Hepatocyte (in vitro differentiated cells): ENCODE data around the gene ATG101. TPM values are rescaled to one million over a fixed set of nuclear protein-coding genes. Genes with fewer than 3 reads are reported as not detected.

ENCODE experiments used
- DNase-seq: peaks from one replicate; pipeline ENCODE4 v3.0.0-alpha.2; 2016; ENCODE audit warnings: low spot score
- H2AFZ ChIP-seq: fragments of 200-600 bp; sonication (generic); 2 replicates; pipeline ENCODE4 v1.6.0; 2016; ENCODE audit warnings: antibody characterized with exemption, mild to moderate bottlenecking
- H3K27ac ChIP-seq: fragments of 200-600 bp; sonication (generic); 2 replicates; pipeline ENCODE4 v1.5.1; 2016; ENCODE audit warnings: mild to moderate bottlenecking
- H3K27me3 ChIP-seq: fragments of 200-600 bp; sonication (generic); 2 replicates; pipeline ENCODE4 v1.6.1; 2016
- H3K36me3 ChIP-seq: fragments of 200-600 bp; sonication (generic); replicated peaks from 2 replicates; pipeline ENCODE4 v1.5.1; 2016; ENCODE audit warnings: low read depth; ENCODE audit not compliant: insufficient read depth
- H3K4me1 ChIP-seq: fragments of 200-600 bp; sonication (generic); 2 replicates; pipeline ENCODE4 v1.5.1; 2016; ENCODE audit warnings: mild to moderate bottlenecking, moderate library complexity; ENCODE audit not compliant: insufficient read depth
- H3K4me2 ChIP-seq: fragments of 200-600 bp; sonication (generic); 2 replicates; pipeline ENCODE4 v1.6.0; 2016
- H3K4me3 ChIP-seq: fragments of 200-600 bp; sonication (generic); 2 replicates; pipeline ENCODE4 v1.5.1; 2016; ENCODE audit warnings: mild to moderate bottlenecking
- H3K79me2 ChIP-seq: fragments of 200-600 bp; sonication (generic); 2 replicates; pipeline ENCODE4 v1.6.0; 2017; ENCODE audit warnings: mild to moderate bottlenecking
- H3K9me2 ChIP-seq: fragments of 200-600 bp; sonication (generic); replicated peaks from 2 replicates; pipeline ENCODE4 v1.6.0; 2017; ENCODE audit warnings: mild to moderate bottlenecking; ENCODE audit not compliant: insufficient read depth
- H3K9me3 ChIP-seq: fragments of 200-600 bp; sonication (generic); 2 replicates; pipeline ENCODE4 v1.5.1; 2016; ENCODE audit warnings: low read depth, mild to moderate bottlenecking
- H4K20me1 ChIP-seq: fragments of 200-600 bp; sonication (generic); 2 replicates; pipeline ENCODE4 v1.6.0; 2016; ENCODE audit warnings: mild to moderate bottlenecking; ENCODE audit not compliant: insufficient read depth, poor library complexity, severe bottlenecking
- EZH2 ChIP-seq: fragments of 200-600 bp; sonication (generic); IDR thresholded peaks from 2 replicates; pipeline ENCODE4 v1.6.1; 2016; ENCODE audit warnings: antibody characterized with exemption, mild to moderate bottlenecking, borderline replicate concordance
- EZH2phosphoT487 ChIP-seq: fragments of 200-600 bp; sonication (generic); IDR thresholded peaks from one replicate; pipeline ENCODE4 v1.6.1; 2018; ENCODE audit warnings: antibody characterized with exemption, mild to moderate bottlenecking, low read depth, moderate library complexity; ENCODE audit not compliant: unreplicated experiment, severe bottlenecking
- WGBS: methylation state at CpG from one replicate; pipeline ENCODE4 v1.1.6; 2016; ENCODE audit warnings: low lambda C conversion rate; ENCODE audit errors: missing lambda C conversion rate; 5-methylcytosine and 5-hydroxymethylcytosine counted together
- polyA plus RNA-seq: library from polyadenylated mRNA; unstranded; fragments of >200 nt; fragmentation: Nextera tagmentation; extraction: Ambion mirVana; gene quantifications from 2 replicates; pipeline ENCODE4 v1.2.1, GENCODE V29; 2016
- total RNA-seq: library from RNA; depleted of rRNA; stranded (reverse); fragments of >200 nt; gene quantifications from 2 replicates; pipeline ENCODE4 v1.2.3, GENCODE V29; 2014
- TF ChIP-seq, protein P1 (sequence below): fragments of 200-600 bp; sonication (generic); IDR thresholded peaks from 2 replicates; pipeline ENCODE4 v1.5.1; 2016; ENCODE audit warnings: antibody characterized with exemption, mild to moderate bottlenecking; ENCODE audit not compliant: poor library complexity

The ATG101 gene
- total and polyA plus RNA-seq, 2 experiments from 2014 or later = 57.7 to 61.6 TPM

DNA sequence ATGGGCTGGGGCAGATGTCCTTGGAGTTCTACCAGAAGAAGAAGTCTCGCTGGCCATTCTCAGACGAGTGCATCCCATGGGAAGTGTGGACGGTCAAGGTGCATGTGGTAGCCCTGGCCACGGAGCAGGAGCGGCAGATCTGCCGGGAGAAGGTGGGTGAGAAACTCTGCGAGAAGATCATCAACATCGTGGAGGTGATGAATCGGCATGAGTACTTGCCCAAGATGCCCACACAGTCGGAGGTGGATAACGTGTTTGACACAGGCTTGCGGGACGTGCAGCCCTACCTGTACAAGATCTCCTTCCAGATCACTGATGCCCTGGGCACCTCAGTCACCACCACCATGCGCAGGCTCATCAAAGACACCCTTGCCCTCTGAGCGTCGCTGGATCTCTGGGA, 7.0 kb downstream of the ATG101 start:
- Histone ChIP-seq H3K27ac (no peak overlapping the region), H3K4me1 (peaks cover 8% of the 10 kb centered on the region), H3K79me2 (peaks cover 37% of the 10 kb centered on the region), H3K4me2 (no peak overlapping the region), H4K20me1 (peaks cover 21% of the 10 kb centered on the region), H3K4me3 (no peak overlapping the region), H3K27me3 (no peaks in the 10 kb centered on the region), H3K9me2 (no peaks in the 10 kb centered on the region), H3K36me3 (no peaks in the 10 kb centered on the region), H2AFZ (no peak overlapping the region), H3K9me3 (no peaks in the 10 kb centered on the region)
- 96% methylated on average over 16 of the region's 16 CpGs for WGBS
- no peak for DNase-seq
- TF ChIP-seq EZH2 (no peak), EZH2phosphoT487 (no peak)
- TF ChIP-seq, protein P1, sequence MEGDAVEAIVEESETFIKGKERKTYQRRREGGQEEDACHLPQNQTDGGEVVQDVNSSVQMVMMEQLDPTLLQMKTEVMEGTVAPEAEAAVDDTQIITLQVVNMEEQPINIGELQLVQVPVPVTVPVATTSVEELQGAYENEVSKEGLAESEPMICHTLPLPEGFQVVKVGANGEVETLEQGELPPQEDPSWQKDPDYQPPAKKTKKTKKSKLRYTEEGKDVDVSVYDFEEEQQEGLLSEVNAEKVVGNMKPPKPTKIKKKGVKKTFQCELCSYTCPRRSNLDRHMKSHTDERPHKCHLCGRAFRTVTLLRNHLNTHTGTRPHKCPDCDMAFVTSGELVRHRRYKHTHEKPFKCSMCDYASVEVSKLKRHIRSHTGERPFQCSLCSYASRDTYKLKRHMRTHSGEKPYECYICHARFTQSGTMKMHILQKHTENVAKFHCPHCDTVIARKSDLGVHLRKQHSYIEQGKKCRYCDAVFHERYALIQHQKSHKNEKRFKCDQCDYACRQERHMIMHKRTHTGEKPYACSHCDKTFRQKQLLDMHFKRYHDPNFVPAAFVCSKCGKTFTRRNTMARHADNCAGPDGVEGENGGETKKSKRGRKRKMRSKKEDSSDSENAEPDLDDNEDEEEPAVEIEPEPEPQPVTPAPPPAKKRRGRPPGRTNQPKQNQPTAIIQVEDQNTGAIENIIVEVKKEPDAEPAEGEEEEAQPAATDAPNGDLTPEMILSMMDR = no peak

DNA sequence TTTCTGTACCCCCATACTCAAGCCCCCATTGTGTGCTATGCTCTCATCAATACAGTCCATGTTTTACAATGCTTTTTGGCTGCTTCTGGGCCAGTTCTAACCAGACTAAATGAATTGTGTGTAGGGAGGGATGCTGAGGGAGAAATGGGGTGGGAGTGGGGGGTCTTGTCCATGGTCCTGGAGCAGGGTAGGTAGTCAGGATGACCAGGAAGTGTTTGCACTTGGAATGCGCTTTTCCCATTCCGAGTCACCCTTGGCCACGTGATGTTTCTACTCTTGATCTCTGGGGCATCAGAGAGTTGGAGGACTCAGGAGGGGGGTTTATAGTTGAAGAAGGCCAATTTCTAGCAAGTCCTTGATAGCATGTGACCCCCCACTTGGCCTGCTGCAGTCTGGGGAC, 8.5 kb downstream of the ATG101 start:
- Histone ChIP-seq H3K36me3 (no peaks in the 10 kb centered on the region), H3K79me2 (peaks cover 22% of the 10 kb centered on the region), H3K9me3 (no peaks in the 10 kb centered on the region), H3K4me1 (peaks cover 12% of the 10 kb centered on the region), H3K27me3 (no peaks in the 10 kb centered on the region), H3K4me2 (no peak overlapping the region), H4K20me1 (peaks cover 10% of the 10 kb centered on the region), H2AFZ (no peak overlapping the region), H3K9me2 (no peaks in the 10 kb centered on the region), H3K4me3 (no peak overlapping the region), H3K27ac (no peak overlapping the region)
- 93% methylated on average over 3 of the region's 3 CpGs for WGBS
- no peak for DNase-seq
- TF ChIP-seq, protein P1 = no peak
- no peak for TF ChIP-seq EZH2

DNA sequence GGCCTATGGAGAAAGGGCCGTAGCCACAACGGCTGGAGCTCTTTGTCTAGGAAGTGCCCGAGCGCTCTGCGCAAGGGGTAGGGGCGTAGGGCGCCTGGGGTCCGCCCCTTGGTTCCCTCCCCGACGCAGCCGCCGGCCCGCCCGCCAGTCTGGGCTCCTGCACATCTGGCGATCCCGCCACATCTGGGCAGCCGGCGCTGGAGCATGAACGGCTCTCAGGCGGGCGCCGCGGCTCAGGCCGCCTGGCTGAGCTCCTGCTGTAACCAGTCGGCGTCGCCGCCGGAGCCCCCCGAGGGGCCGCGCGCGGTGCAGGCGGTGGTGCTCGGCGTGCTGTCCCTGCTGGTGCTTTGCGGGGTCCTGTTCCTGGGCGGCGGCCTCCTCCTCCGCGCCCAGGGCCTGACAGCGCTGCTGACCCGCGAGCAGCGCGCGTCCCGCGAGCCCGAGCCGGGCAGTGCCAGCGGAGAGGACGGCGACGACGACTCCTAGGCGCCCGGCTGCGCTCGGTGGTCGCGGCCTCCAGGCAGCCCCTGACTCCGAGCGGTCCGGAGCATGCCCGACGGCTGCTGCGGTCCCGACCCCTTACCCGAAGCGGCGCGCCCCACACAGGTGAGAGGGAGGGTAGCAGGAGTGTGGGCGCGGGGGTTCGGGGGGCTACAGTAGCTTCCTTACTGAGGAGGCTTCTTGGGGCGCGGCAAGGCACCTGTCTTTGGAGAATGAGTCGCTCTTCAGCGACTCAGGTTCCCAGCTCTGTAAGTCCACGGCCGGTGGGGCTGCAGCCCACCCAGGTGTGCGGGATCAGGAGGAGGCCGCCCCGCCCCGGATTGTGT, 10.0 kb downstream of the ATG101 start, which contains the start of gene SMIM41:
Gene SMIM41, plus strand, starts transcription at position 129 of the 827 bp plus-strand sequence. Its CDS starts 76 bp downstream, at position 205.
- Histone ChIP-seq H3K4me2 (no peak within 1 kb of the TSS), H4K20me1 (peaks cover 5% of the 10 kb centered on the region), H3K36me3 (no peaks in the 10 kb centered on the region), H3K4me1 (peaks cover 12% of the 10 kb centered on the region), H3K4me3 (no peak within 1 kb of the TSS), H3K9me2 (no peaks in the 10 kb centered on the region), H3K27me3 (no peaks in the 10 kb centered on the region), H3K27ac (no peak within 1 kb of the TSS), H3K9me3 (no peaks in the 10 kb centered on the region), H3K79me2 (peaks cover 8% of the 10 kb centered on the region), H2AFZ (no peak within 1 kb of the TSS)
- no peak for DNase-seq
- WGBS = 98% methylated on average over 72 of the region's 87 CpGs
- TF ChIP-seq, protein P1 = no peak
- TF ChIP-seq EZH2 (no peak), EZH2phosphoT487 (no peak)
